GM12878 (cell line): ENCODE measurements around the gene STX12. TPM values are rescaled to one million over a fixed set of nuclear protein-coding genes. Genes with fewer than 3 reads are reported as not detected.

ENCODE experiments used
- BCL11A ChIP-seq: IDR thresholded peaks from 2 replicates; pipeline ENCODE4 v1.6.1; 2011; ENCODE audit warnings: low read depth, low read length
- BHLHE40 ChIP-seq, 2 experiments: fragments of 450-650 bp in 1 of 2; IDR thresholded peaks; 2 replicates each; pipeline ENCODE4 v1.6.1; 2011 to 2017; ENCODE audit warnings: low read depth in 2 of 2, borderline replicate concordance in 1 of 2, improper control_type of control experiment in 1 of 2, low read length in 1 of 2, mild to moderate bottlenecking in 1 of 2
- IKZF1 ChIP-seq: fragments of 450-650 bp; conservative IDR thresholded peaks from 2 replicates; pipeline ENCODE4 v1.6.1; 2017; ENCODE audit warnings: antibody characterized with exemption, mild to moderate bottlenecking
- IKZF2 ChIP-seq, 2 experiments: fragments of 450-650 bp; IDR thresholded peaks; 2 replicates each; pipeline ENCODE4 v1.6.1; 2017; ENCODE audit warnings: mild to moderate bottlenecking in 2 of 2, moderate library complexity in 2 of 2
- KDM1A ChIP-seq: fragments of 200-600 bp; sonication (generic); IDR thresholded peaks from 2 replicates; pipeline ENCODE4 v1.6.1; 2016; ENCODE audit warnings: borderline replicate concordance
- MEF2B ChIP-seq: fragments of 450-650 bp; IDR thresholded peaks from 2 replicates; pipeline ENCODE4 v1.6.1; 2018; ENCODE audit warnings: mild to moderate bottlenecking, moderate library complexity; ENCODE audit not compliant: partially characterized antibody, poor library complexity, severe bottlenecking
- NBN ChIP-seq: fragments of 450-650 bp; IDR thresholded peaks from 2 replicates; pipeline ENCODE4 v1.6.1; 2016
- PAX5 ChIP-seq: IDR thresholded peaks from 2 replicates; pipeline ENCODE4 v1.6.1; 2011; ENCODE audit warnings: low read depth, low read length, borderline replicate concordance
- POU2F2 ChIP-seq: IDR thresholded peaks from 3 replicates; pipeline ENCODE4 v1.6.1; 2011; ENCODE audit warnings: low read depth, mild to moderate bottlenecking, low read length, borderline replicate concordance
- RUNX3 ChIP-seq: IDR thresholded peaks from 2 replicates; pipeline ENCODE4 v1.6.1; 2012; ENCODE audit warnings: low read length, inconsistent platforms
- polyA plus RNA-seq, 11 experiments: library from polyadenylated mRNA; depleted of rRNA in 4 of 11; unstranded in 6 of 11; stranded (reverse) in 5 of 11; fragments of >200 nt; fragmentation: Nextera tagmentation in 4 of 11; fragmentation: Illumina TruSeq in 1 of 11; extraction: Ambion mirVana in 4 of 11; extraction: Trizol in 1 of 11; gene quantifications; 1 replicate in 1 of 11; 2 replicates in 10 of 11; pipeline versions ENCODE4 v1.2.1 to v1.2.3, GENCODE V29; 2011 to 2016; ENCODE audit warnings: inconsistent platforms in 2 of 11, missing spikeins in 2 of 11, low read depth in 1 of 11
- total RNA-seq, 4 experiments: library from RNA; depleted of rRNA in 3 of 4; stranded (reverse); fragments of >200 nt in 3 of 4; fragmentation: Illumina TruSeq in 1 of 4; extraction: Trizol in 1 of 4; gene quantifications; 2 replicates each; pipeline versions ENCODE4 v1.2.1 to v1.2.3, GENCODE V29; 2013 to 2021
- TF ChIP-seq, protein P1 (sequence below): IDR thresholded peaks from 2 replicates; pipeline ENCODE4 v1.6.1; 2011; ENCODE audit warnings: mild to moderate bottlenecking, low read depth, low read length, moderate library complexity; ENCODE audit not compliant: insufficient replicate concordance
- TF ChIP-seq, protein P2 (sequence below): fragments of 450-650 bp; IDR thresholded peaks from 2 replicates; pipeline ENCODE4 v1.6.1; 2016; ENCODE audit warnings: mild to moderate bottlenecking
- TF ChIP-seq, protein P3 (sequence below): fragments of 450-650 bp; IDR thresholded peaks from 2 replicates; pipeline ENCODE4 v1.6.1; 2017; ENCODE audit warnings: low read depth, mild to moderate bottlenecking, moderate library complexity
- TF ChIP-seq, protein P4 (sequence below): fragments of 450-650 bp; IDR thresholded peaks from 2 replicates; pipeline ENCODE4 v1.6.1; 2017; ENCODE audit warnings: mild to moderate bottlenecking, moderate library complexity

The STX12 gene
- total and polyA plus RNA-seq, 10 of the 15 experiments (the other 5 are each of a cell fraction or from before 2014, with no cell fraction given), result 20.2 to 35.0 (median 28.1) TPM

DNA sequence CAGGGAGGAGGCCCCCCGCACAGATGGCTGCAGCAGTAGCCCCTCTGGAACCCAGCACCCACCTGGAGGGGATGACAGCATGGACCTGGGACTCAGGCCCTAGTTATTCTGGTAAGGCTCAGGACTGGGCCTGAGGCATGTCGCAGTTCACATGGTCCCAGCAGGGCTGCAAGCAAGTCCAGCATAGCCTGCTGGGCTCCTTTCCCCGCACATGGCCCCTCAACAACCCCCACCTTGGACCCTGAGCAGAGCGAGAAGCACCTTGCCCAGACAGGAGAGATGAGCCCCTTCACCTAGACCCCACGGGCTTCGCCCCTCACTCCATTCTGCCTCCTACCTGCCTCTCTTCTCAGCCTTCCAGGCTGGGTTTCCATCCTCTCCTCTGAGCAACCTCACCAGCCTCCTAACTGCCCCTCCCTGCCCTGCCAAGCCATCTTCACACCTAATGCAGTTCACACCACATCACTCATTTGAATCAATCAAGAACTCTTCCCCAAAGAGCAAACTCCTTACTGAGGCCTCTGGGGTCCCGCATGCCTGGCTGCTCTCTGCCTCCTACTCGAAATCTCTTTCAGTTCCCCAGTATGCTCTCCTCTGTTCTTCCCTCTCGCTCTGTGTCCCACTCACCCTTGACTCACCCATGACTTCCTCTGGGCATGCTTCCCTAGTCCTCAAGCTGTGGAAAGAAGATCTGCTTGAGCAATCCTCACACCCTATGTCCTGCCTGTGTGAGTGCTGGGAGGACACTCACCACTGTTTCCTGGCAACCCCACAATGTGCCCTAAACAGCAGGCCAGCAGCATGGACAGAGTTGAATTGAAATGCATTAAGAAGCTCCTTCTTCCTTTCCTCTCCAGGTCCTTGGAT lies 89.9 kb downstream of the STX12 start (continued):
- TF ChIP-seq IKZF1 (peak; percentile 97), PAX5 (peak; percentile 85), BCL11A (peak; percentile 11; the same call in 1 of the 2 replicates), POU2F2 (0 out of 3 replicates have a peak, but pooled peaks have one; percentile 40), KDM1A (no peak), IKZF2 (IDR thresholded peaks at IDR 0.05) (peak; percentile 98), NBN (peak; percentile 91), MEF2B (peak; percentile 68), RUNX3 (peak; percentile 43), BHLHE40 (IDR thresholded peaks at IDR 0.05; ENCODE audit: borderline replicate concordance in 1 of 2, low read depth in 2 of 2, low read length in 1 of 2) (peak in 1 of 2 experiments; percentile 33; a peak in 1 of 4 replicates)
- TF ChIP-seq, protein P1, sequence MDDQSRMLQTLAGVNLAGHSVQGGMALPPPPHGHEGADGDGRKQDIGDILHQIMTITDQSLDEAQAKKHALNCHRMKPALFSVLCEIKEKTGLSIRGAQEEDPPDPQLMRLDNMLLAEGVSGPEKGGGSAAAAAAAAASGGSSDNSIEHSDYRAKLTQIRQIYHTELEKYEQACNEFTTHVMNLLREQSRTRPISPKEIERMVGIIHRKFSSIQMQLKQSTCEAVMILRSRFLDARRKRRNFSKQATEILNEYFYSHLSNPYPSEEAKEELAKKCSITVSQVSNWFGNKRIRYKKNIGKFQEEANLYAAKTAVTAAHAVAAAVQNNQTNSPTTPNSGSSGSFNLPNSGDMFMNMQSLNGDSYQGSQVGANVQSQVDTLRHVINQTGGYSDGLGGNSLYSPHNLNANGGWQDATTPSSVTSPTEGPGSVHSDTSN, result peak; percentile 53
- TF ChIP-seq, protein P2, sequence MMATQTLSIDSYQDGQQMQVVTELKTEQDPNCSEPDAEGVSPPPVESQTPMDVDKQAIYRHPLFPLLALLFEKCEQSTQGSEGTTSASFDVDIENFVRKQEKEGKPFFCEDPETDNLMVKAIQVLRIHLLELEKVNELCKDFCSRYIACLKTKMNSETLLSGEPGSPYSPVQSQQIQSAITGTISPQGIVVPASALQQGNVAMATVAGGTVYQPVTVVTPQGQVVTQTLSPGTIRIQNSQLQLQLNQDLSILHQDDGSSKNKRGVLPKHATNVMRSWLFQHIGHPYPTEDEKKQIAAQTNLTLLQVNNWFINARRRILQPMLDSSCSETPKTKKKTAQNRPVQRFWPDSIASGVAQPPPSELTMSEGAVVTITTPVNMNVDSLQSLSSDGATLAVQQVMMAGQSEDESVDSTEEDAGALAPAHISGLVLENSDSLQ, result peak; percentile 62
- TF ChIP-seq, protein P3, sequence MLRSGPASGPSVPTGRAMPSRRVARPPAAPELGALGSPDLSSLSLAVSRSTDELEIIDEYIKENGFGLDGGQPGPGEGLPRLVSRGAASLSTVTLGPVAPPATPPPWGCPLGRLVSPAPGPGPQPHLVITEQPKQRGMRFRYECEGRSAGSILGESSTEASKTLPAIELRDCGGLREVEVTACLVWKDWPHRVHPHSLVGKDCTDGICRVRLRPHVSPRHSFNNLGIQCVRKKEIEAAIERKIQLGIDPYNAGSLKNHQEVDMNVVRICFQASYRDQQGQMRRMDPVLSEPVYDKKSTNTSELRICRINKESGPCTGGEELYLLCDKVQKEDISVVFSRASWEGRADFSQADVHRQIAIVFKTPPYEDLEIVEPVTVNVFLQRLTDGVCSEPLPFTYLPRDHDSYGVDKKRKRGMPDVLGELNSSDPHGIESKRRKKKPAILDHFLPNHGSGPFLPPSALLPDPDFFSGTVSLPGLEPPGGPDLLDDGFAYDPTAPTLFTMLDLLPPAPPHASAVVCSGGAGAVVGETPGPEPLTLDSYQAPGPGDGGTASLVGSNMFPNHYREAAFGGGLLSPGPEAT, result peak; percentile 99
- TF ChIP-seq, protein P4, sequence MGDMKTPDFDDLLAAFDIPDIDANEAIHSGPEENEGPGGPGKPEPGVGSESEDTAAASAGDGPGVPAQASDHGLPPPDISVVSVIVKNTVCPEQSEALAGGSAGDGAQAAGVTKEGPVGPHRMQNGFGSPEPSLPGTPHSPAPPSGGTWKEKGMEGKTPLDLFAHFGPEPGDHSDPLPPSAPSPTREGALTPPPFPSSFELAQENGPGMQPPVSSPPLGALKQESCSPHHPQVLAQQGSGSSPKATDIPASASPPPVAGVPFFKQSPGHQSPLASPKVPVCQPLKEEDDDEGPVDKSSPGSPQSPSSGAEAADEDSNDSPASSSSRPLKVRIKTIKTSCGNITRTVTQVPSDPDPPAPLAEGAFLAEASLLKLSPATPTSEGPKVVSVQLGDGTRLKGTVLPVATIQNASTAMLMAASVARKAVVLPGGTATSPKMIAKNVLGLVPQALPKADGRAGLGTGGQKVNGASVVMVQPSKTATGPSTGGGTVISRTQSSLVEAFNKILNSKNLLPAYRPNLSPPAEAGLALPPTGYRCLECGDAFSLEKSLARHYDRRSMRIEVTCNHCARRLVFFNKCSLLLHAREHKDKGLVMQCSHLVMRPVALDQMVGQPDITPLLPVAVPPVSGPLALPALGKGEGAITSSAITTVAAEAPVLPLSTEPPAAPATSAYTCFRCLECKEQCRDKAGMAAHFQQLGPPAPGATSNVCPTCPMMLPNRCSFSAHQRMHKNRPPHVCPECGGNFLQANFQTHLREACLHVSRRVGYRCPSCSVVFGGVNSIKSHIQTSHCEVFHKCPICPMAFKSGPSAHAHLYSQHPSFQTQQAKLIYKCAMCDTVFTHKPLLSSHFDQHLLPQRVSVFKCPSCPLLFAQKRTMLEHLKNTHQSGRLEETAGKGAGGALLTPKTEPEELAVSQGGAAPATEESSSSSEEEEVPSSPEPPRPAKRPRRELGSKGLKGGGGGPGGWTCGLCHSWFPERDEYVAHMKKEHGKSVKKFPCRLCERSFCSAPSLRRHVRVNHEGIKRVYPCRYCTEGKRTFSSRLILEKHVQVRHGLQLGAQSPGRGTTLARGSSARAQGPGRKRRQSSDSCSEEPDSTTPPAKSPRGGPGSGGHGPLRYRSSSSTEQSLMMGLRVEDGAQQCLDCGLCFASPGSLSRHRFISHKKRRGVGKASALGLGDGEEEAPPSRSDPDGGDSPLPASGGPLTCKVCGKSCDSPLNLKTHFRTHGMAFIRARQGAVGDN, result peak; percentile 84
- TF ChIP-seq, all 136 proteins: peak for 27
